SK-N-SH (cell line): ENCODE results near the gene B3GNT7. TPM values are rescaled to one million over a fixed set of nuclear protein-coding genes. Genes with fewer than 3 reads are reported as not detected.

Experiments used
- CTCF ChIA-PET: fragments of 300-600, 350-600 bp; formaldehyde crosslinking; extraction: SDS; loops from one replicate; lab custom pipeline; 2021; lab: Yijun Ruan, JAX
- POLR2A ChIA-PET: fragments of 350-600 bp; sonication (Branson Sonifier 250); formaldehyde crosslinking; extraction: SDS; loops from one replicate; lab custom pipeline; 2020; ENCODE audit warnings: antibody characterized with exemption, inconsistent platforms; lab: Yijun Ruan, JAX
- DNase-seq: peaks from one replicate; pipeline ENCODE4 v3.0.0; 2012
- H2AFZ ChIP-seq: fragments of 200-600 bp; sonication (generic); 2 replicates; pipeline ENCODE4 v1.8.1; 2016; ENCODE audit warnings: antibody characterized with exemption, mild to moderate bottlenecking, low read depth
- H3F3A ChIP-seq: fragments of 200-600 bp; sonication (generic); replicated peaks from 2 replicates; pipeline ENCODE3; 2016; ENCODE audit warnings: antibody characterized with exemption, mild to moderate bottlenecking; ENCODE audit not compliant: insufficient read depth
- H3K27ac ChIP-seq, 2 experiments: fragments of 200-500 bp in 1 of 2; fragments of 200-600 bp in 1 of 2; sonication (Bioruptor generic) in 1 of 2; sonication (generic), shearing (Covaris generic) in 1 of 2; 2 replicates each; pipeline versions ENCODE4 v1.5.1 to v1.6.1; 2014 to 2016; ENCODE audit warnings: low read depth in 2 of 2, inconsistent platforms in 1 of 2, low read length in 1 of 2, mild to moderate bottlenecking in 1 of 2, mixed read lengths in 1 of 2
- H3K27me3 ChIP-seq: fragments of 200-600 bp; sonication (generic), shearing (Covaris generic); 2 replicates; pipeline ENCODE4 v1.6.1; 2016; ENCODE audit warnings: mixed run types; ENCODE audit not compliant: insufficient read depth
- H3K36me3 ChIP-seq, 2 experiments: fragments of 200-500 bp in 1 of 2; fragments of 200-600 bp in 1 of 2; sonication (Bioruptor generic) in 1 of 2; sonication (generic) in 1 of 2; replicated peaks in 1 of 2; 2 replicates each; pipeline versions ENCODE3 to v1.5.1; 2014 to 2016; ENCODE audit warnings: low read length in 1 of 2, mild to moderate bottlenecking in 1 of 2; ENCODE audit not compliant: insufficient read depth in 2 of 2, control insufficient read depth in 1 of 2
- H3K4me1 ChIP-seq, 2 experiments: fragments of 200-500 bp in 1 of 2; fragments of 200-600 bp in 1 of 2; sonication (Bioruptor generic) in 1 of 2; sonication (generic), shearing (Covaris generic) in 1 of 2; 2 replicates each; pipeline versions ENCODE4 v1.5.1 to v1.6.1; 2014 to 2016; ENCODE audit warnings: low read depth in 1 of 2, low read length in 1 of 2, mixed run types in 1 of 2; ENCODE audit not compliant: insufficient read depth in 2 of 2, control insufficient read depth in 1 of 2
- H3K4me2 ChIP-seq: fragments of 200-600 bp; sonication (generic), shearing (Covaris generic); 2 replicates; pipeline ENCODE4 v1.6.1; 2017; ENCODE audit warnings: mixed run types
- H3K4me3 ChIP-seq, 2 experiments: fragments of 200-500 bp in 1 of 2; fragments of 200-600 bp in 1 of 2; sonication (Bioruptor generic) in 1 of 2; sonication (generic), shearing (Covaris generic) in 1 of 2; 2 replicates each; pipeline versions ENCODE4 v1.5.1 to v1.8.1; 2014 to 2016; ENCODE audit warnings: low read depth in 2 of 2, inconsistent platforms in 1 of 2, low read length in 1 of 2, mild to moderate bottlenecking in 1 of 2, mixed read lengths in 1 of 2, moderate library complexity in 1 of 2
- H3K79me2 ChIP-seq: fragments of 200-600 bp; sonication (generic); 2 replicates; pipeline ENCODE4 v1.8.1; 2017; ENCODE audit warnings: mild to moderate bottlenecking; ENCODE audit not compliant: insufficient read depth
- H3K9ac ChIP-seq: fragments of 200-600 bp; sonication (generic); 2 replicates; pipeline ENCODE4 v1.6.1; 2017; ENCODE audit warnings: mixed run types
- H3K9me2 ChIP-seq: fragments of 200-600 bp; sonication (generic); 2 replicates; pipeline ENCODE4 v1.6.1; 2017; ENCODE audit warnings: mixed run types
- H3K9me3 ChIP-seq: fragments of 200-600 bp; sonication (generic); 2 replicates; pipeline ENCODE4 v1.6.1; 2017; ENCODE audit warnings: mixed run types, mild to moderate bottlenecking, moderate library complexity
- H4K20me1 ChIP-seq: fragments of 200-600 bp; sonication (generic); 2 replicates; pipeline ENCODE4 v1.6.1; 2017; ENCODE audit warnings: mild to moderate bottlenecking, mixed run types; ENCODE audit not compliant: insufficient read depth
- CHD2 ChIP-seq: fragments of 150-350 bp; IDR thresholded peaks from 2 replicates; pipeline ENCODE4 v1.6.1; 2018; ENCODE audit warnings: low read length; ENCODE audit not compliant: partially characterized antibody
- ELF1 ChIP-seq: IDR thresholded peaks from 2 replicates; pipeline ENCODE4 v1.4.0; 2012
- EZH2phosphoT487 ChIP-seq: fragments of 200-600 bp; sonication (generic); IDR thresholded peaks from 2 replicates; pipeline ENCODE4 v1.6.1; 2017; ENCODE audit warnings: low read depth, mixed run types, mild to moderate bottlenecking, antibody characterized with exemption, moderate library complexity, borderline replicate concordance
- FOSL2 ChIP-seq: IDR thresholded peaks from 2 replicates; pipeline ENCODE4 v1.4.0; 2012; ENCODE audit warnings: low read depth, mild to moderate bottlenecking, moderate library complexity, borderline replicate concordance
- GATA2 ChIP-seq: sonication (generic); formaldehyde crosslinking; IDR thresholded peaks from 2 replicates; pipeline ENCODE4 v1.5.0; 2020; ENCODE audit warnings: mild to moderate bottlenecking, missing genetic modification reagents
- JUND ChIP-seq: IDR thresholded peaks from 2 replicates; pipeline ENCODE4 v1.4.0; 2012
- MEF2A ChIP-seq: IDR thresholded peaks from 2 replicates; pipeline ENCODE4 v1.4.0; 2012; ENCODE audit warnings: low read depth, borderline replicate concordance
- MXI1 ChIP-seq: IDR thresholded peaks from 2 replicates; pipeline ENCODE4 v1.6.1; 2012; ENCODE audit warnings: mild to moderate bottlenecking, low read depth, low read length, improper control_type of control experiment
- NFIC ChIP-seq: IDR thresholded peaks from 2 replicates; pipeline ENCODE4 v1.4.0; 2012; ENCODE audit warnings: borderline replicate concordance
- PBX3 ChIP-seq: IDR thresholded peaks from 2 replicates; pipeline ENCODE4; 2012
- POLR2AphosphoS5 ChIP-seq: IDR thresholded peaks from 2 replicates; pipeline ENCODE4 v1.6.1; 2012; ENCODE audit warnings: low read depth, low read length
- RAD21 ChIP-seq: IDR thresholded peaks from 2 replicates; pipeline ENCODE4 v1.6.1; 2012; ENCODE audit warnings: mild to moderate bottlenecking, low read length
- RCOR1 ChIP-seq: fragments of 150-350 bp; IDR thresholded peaks from 2 replicates; pipeline ENCODE4 v1.6.1; 2017; ENCODE audit warnings: antibody characterized with exemption, low read length
- RFX5 ChIP-seq: IDR thresholded peaks from 2 replicates; pipeline ENCODE4 v1.6.1; 2012; ENCODE audit warnings: mild to moderate bottlenecking, improper control_type of control experiment, low read length
- SIN3A ChIP-seq: IDR thresholded peaks from 2 replicates; pipeline ENCODE4 v1.6.1; 2012; ENCODE audit warnings: low read depth, mild to moderate bottlenecking, low read length, moderate library complexity, borderline replicate concordance
- SMC3 ChIP-seq: IDR thresholded peaks from 2 replicates; pipeline ENCODE4 v1.6.1; 2012; ENCODE audit warnings: low read depth, low read length, improper control_type of control experiment
- TAF1 ChIP-seq: IDR thresholded peaks from 2 replicates; pipeline ENCODE4 v1.6.1; 2012; ENCODE audit warnings: low read depth, mild to moderate bottlenecking, low read length, moderate library complexity, borderline replicate concordance
- ZBTB33 ChIP-seq: IDR thresholded peaks from 2 replicates; pipeline ENCODE4 v1.4.0; 2012; ENCODE audit warnings: low read depth, borderline replicate concordance
- WGBS: methylation state at CpG from one replicate; pipeline ENCODE4 v1.1.6; 2017; ENCODE audit warnings: low lambda C conversion rate; 5-methylcytosine and 5-hydroxymethylcytosine counted together
- polyA plus RNA-seq, 3 experiments: library from polyadenylated mRNA; depleted of rRNA; stranded (reverse); fragments of >200 nt; gene quantifications; 2 replicates each; pipeline ENCODE4 v1.2.3, GENCODE V29; 2012
- TF ChIP-seq, protein P1 (sequence below): IDR thresholded peaks from 2 replicates; pipeline ENCODE4 v1.4.0; 2012; ENCODE audit warnings: low read depth, borderline replicate concordance
- TF ChIP-seq, protein P2 (sequence below): IDR thresholded peaks from 2 replicates; pipeline ENCODE4 v1.4.0; 2012; ENCODE audit warnings: low read depth

Gene B3GNT7
- polyA plus RNA-seq, 1 of the 3 experiments (the other 2 are of a cell fraction): 0.12 TPM

DNA sequence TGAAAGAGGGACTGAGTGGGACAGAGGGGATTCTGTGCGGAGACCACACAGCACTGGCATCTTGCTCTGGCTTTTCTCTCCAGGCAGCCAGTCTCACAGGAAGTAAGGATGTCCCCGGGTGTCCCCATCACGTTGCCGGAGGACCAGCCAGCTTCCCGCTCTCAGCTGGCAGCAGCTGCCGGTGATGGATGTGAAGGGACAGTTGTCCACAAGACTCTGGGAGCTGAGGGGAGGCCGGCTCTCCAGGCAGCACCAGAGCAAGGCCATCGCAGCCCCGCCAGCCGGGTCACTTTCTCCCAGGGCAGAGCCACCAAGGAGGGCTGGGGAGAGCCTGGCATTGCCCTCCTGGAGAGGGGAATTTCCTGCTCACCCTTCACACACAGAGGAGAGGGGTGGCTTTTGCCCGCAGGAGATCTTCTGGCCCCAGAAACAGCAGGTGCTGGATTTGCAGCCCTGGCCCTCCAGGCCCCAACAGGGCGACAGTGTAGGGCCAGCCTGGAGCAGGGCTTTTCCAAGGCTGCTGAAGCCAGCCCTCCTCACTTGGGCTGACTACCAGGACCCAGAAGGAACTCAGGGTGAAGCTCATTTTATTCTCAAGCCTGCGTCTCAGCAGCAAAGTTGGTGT is 24.0 kb upstream of the B3GNT7 start:
- Histone ChIP-seq H3K4me1 (peaks cover 0 to 17% of the 10 kb centered on the region in 2 experiments; a peak in 2 of 4 replicates), H3K9me2 (no peaks in the 10 kb centered on the region), H3K79me2 (no peaks in the 10 kb centered on the region), H3K4me3 (no peak overlapping the region), H3K27me3 (no peaks in the 10 kb centered on the region), H2AFZ (no peak overlapping the region), H3K4me2 (no peak overlapping the region), H3F3A (no peaks in the 10 kb centered on the region), H4K20me1 (no peaks in the 10 kb centered on the region), H3K9ac (no peak overlapping the region), H3K27ac (no peak overlapping the region), H3K9me3 (no peaks in the 10 kb centered on the region), H3K36me3 (no peaks in the 10 kb centered on the region)
- POLR2A ChIA-PET: no interaction called here
- WGBS: 93% methylated on average over 3 of the region's 13 CpGs
- no peak for TF ChIP-seq MXI1
- no peak for TF ChIP-seq JUND
- TF ChIP-seq NFIC: no peak
- no peak for TF ChIP-seq RCOR1
- no peak for DNase-seq
- CTCF ChIA-PET: interaction anchor here (1.0 to 2.0 kb wide), 4 partner anchors 15 to 41 kb away, joined by 3 to 5 read pairs (median 4); no protein-coding TSS in a partner anchor

DNA sequence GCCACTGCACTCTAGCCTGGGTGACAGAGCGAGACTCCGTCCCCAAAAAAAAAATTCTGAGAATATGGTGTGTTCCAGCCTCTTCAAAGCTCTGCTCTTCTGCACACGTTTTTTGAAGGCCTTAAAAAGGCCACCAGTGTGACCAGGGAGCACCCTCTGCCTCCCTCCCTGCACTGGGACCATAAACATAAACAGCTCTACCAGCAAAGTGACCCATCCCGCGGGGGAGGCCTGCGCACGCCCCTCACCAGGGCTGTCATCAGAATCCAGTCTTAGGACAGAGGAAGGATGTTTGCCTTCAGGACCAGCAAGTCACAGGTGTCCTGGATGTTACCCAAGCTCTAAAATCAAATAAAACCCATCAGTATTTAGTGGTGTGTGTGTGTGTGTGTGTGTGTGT is 23.2 kb upstream of the B3GNT7 start:
- Histone ChIP-seq H3K27me3 (no peaks in the 10 kb centered on the region), H3K36me3 (no peaks in the 10 kb centered on the region), H3K79me2 (no peaks in the 10 kb centered on the region), H3K9ac (no peak overlapping the region), H3F3A (no peaks in the 10 kb centered on the region), H3K9me3 (no peaks in the 10 kb centered on the region), H3K4me2 (no peak overlapping the region), H3K9me2 (no peaks in the 10 kb centered on the region), H3K27ac (no peak overlapping the region), H3K4me1 (peaks cover 0 to 17% of the 10 kb centered on the region in 2 experiments; a peak in 2 of 4 replicates), H2AFZ (no peak overlapping the region), H4K20me1 (no peaks in the 10 kb centered on the region), H3K4me3 (no peak overlapping the region)
- ChIA-PET CTCF (interaction anchor here (1.2 to 2.0 kb wide), 3 partner anchors 16 to 75 kb away, joined by 3 to 5 read pairs (median 4); no protein-coding TSS in a partner anchor), POLR2A (no interaction called here)
- WGBS: 84% methylated on average over 7 of the region's 7 CpGs
- DNase-seq: no peak
- TF ChIP-seq POLR2AphosphoS5 (no peak), RFX5 (no peak), RAD21 (no peak), JUND (no peak), MEF2A (no peak), GATA2 (CRISPR knock-in tag) (no peak), SMC3 (no peak), FOSL2 (no peak), TAF1 (no peak), ZBTB33 (no peak), CHD2 (no peak), ELF1 (no peak), MXI1 (no peak), PBX3 (no peak), SIN3A (no peak), EZH2phosphoT487 (no peak)
- TF ChIP-seq, protein P1, sequence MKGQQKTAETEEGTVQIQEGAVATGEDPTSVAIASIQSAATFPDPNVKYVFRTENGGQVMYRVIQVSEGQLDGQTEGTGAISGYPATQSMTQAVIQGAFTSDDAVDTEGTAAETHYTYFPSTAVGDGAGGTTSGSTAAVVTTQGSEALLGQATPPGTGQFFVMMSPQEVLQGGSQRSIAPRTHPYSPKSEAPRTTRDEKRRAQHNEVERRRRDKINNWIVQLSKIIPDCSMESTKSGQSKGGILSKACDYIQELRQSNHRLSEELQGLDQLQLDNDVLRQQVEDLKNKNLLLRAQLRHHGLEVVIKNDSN: no peak
- TF ChIP-seq, protein P2, sequence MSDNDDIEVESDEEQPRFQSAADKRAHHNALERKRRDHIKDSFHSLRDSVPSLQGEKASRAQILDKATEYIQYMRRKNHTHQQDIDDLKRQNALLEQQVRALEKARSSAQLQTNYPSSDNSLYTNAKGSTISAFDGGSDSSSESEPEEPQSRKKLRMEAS: no peak
